GM20431 (cell line): Measurements from ENCODE around the gene PKIG.

Source experiments
- in situ Hi-C: fragments of 300-500 bp; cut with MseI, MboI; formaldehyde crosslinking; loops from one replicate; pipeline ENCODE4 v1.15.0; 2020; ENCODE audit warnings: low sequenced_read_pairs; ENCODE audit not compliant: unreplicated experiment

PKIG gene

GRCh38 chr20:44592366-44592765 is 10.0 kb downstream of the PKIG start:
- in situ Hi-C loops = no loop called here

- in situ Hi-C loops = no loop called here
These were observed 11.4 kb downstream of the PKIG start for GRCh38 chr20:44593751-44594150.

- in situ Hi-C loops = no loop called here
These were observed 12.4 kb downstream of the PKIG start for GRCh38 chr20:44594730-44595129.

GRCh38 chr20:44596010-44596409 is 13.6 kb downstream of the PKIG start:
- in situ Hi-C loops = no loop called here

GRCh38 chr20:44596876-44597275 is 14.5 kb downstream of the PKIG start:
- in situ Hi-C loops = no loop called here

GRCh38 chr20:44597516-44597915 is 15.1 kb downstream of the PKIG start:
- in situ Hi-C loops = no loop called here

- in situ Hi-C loops = no loop called here
These were observed 15.6 kb downstream of the PKIG start for GRCh38 chr20:44597930-44598329.

- in situ Hi-C loops = no loop called here
These were observed 16.3 kb downstream of the PKIG start for GRCh38 chr20:44598423-44599305.

- in situ Hi-C loops = loop anchor here (25.0 kb wide), 1 partner anchor 212 kb away; no protein-coding TSS in a partner anchor
These were observed 17.3 kb downstream of the PKIG start for GRCh38 chr20:44599715-44600114.

GRCh38 chr20:44600301-44600700 is 17.9 kb downstream of the PKIG start:
- in situ Hi-C loops = loop anchor here (25.0 kb wide), 1 partner anchor 213 kb away; no protein-coding TSS in a partner anchor

GRCh38 chr20:44600758-44601201 is 18.4 kb downstream of the PKIG start:
- in situ Hi-C loops = loop anchor here (25.0 kb wide), 1 partner anchor 213 kb away; no protein-coding TSS in a partner anchor

GRCh38 chr20:44601236-44601671 is 18.9 kb downstream of the PKIG start:
- in situ Hi-C loops = loop anchor here (25.0 kb wide), 1 partner anchor 214 kb away; no protein-coding TSS in a partner anchor

GRCh38 chr20:44601801-44602204 is 19.4 kb downstream of the PKIG start:
- in situ Hi-C loops = loop anchor here (25.0 kb wide), 1 partner anchor 215 kb away; no protein-coding TSS in a partner anchor

GRCh38 chr20:44603327-44603726 is 20.9 kb downstream of the PKIG start:
- in situ Hi-C loops = loop anchor here (25.0 kb wide), 1 partner anchor 216 kb away; no protein-coding TSS in a partner anchor

GRCh38 chr20:44606725-44607441 is 24.5 kb downstream of the PKIG start:
- in situ Hi-C loops = loop anchor here (25.0 kb wide), 1 partner anchor 220 kb away; no protein-coding TSS in a partner anchor

GRCh38 chr20:44609006-44609515 is 26.7 kb downstream of the PKIG start:
- in situ Hi-C loops = loop anchor here (25.0 kb wide), 1 partner anchor 222 kb away; no protein-coding TSS in a partner anchor

- in situ Hi-C loops = loop anchor here (25.0 kb wide), 1 partner anchor 222 kb away; no protein-coding TSS in a partner anchor
These were observed 27.3 kb downstream of the PKIG start for GRCh38 chr20:44609516-44610312.

GRCh38 chr20:44610313-44610962 is 28.1 kb downstream of the PKIG start:
- in situ Hi-C loops = loop anchor here (25.0 kb wide), 1 partner anchor 223 kb away; no protein-coding TSS in a partner anchor

- in situ Hi-C loops = loop anchor here (25.0 kb wide), 1 partner anchor 226 kb away; no protein-coding TSS in a partner anchor
These were observed 31.2 kb downstream of the PKIG start for GRCh38 chr20:44613575-44613974.
